NCI-H146 (cell line): ENCODE measurements around the gene CRK.

Experiments used
- DNase-seq: peaks from one replicate; lab custom pipeline; 2025; lab: John Stamatoyannopoulos, UW

Gene CRK

GRCh38 chr17:1455797-1456599, at the start of gene CRK:
Gene CRK, minus strand, starts transcription at chr17:1456232. Its CDS starts 115 bp downstream, at chr17:1456117.
- peak; percentile 94 for DNase-seq

- DNase-seq: no peak
Observed at GRCh38 chr17:1505586-1505985, 49.6 kb upstream of the CRK start.

- no peak for DNase-seq
Observed at GRCh38 chr17:1504866-1505265, 48.8 kb upstream of the CRK start.

DNA sequence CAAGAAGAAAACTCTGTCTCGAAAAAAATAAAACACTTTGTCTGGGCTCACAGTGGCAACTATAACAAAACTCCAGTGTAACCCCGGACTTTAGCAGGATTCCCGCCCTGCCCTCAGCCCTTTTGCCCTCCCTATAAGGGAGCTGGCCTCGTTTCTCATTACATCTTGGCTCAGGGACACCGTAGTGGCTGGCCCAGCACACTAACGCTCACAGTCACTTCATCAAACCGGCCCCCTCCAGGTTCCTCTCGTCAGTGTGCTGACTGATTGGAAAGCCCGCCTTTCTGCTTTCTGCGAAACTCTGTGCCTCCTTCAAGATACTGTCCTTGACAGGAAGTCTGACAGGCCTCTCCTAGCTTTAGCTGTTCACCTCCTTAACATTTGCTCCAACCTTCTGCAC, 47.7 kb upstream of the CRK start:
- DNase-seq: no peak

DNA sequence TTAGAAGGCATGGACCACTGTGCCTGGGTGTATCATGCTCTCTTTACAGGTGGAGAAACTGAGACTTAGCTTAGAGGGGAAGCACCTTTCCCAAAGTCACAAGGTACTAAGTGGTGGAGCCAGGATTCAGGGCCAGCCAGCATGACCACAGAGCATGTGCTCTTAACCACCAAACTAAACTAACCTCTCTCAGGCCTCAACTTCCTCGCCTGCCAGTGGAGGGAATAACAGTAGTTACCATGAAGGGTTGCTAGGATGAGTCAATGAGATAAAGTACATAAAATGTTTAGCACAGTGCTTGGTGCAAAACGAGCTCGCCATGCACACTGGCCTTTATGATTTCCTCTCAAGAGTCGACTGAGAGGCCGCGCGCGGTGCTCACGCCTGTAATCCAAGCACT, 42.8 kb upstream of the CRK start:
- DNase-seq: no peak

GRCh38 chr17:1498233-1498632, 42.2 kb upstream of the CRK start:
- no peak for DNase-seq

DNA sequence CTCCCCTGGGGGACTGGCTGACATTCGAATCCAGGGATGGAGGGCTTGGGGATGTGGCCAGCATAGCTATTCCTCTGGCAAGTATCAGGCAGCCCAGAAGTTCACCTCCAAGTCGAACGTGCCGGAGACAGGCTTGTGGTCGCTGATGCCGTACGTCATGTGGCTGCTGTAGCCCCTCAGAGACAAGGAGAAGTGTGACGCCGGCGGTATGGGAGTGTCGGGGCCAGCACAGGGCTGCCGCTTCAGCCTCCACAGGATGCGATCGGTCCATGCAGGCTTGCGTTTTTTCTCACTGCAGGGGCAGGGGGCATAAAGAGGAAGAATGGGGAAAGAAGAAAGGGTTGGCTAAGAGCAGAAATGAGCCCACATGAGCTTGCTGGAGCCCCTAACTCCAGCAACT, 41.8 kb upstream of the CRK start:
- DNase-seq: no peak

GRCh38 chr17:1496869-1497268, 40.8 kb upstream of the CRK start:
- DNase-seq: no peak

- DNase-seq: no peak
Observed at GRCh38 chr17:1495265-1495989, 39.4 kb upstream of the CRK start.

DNA sequence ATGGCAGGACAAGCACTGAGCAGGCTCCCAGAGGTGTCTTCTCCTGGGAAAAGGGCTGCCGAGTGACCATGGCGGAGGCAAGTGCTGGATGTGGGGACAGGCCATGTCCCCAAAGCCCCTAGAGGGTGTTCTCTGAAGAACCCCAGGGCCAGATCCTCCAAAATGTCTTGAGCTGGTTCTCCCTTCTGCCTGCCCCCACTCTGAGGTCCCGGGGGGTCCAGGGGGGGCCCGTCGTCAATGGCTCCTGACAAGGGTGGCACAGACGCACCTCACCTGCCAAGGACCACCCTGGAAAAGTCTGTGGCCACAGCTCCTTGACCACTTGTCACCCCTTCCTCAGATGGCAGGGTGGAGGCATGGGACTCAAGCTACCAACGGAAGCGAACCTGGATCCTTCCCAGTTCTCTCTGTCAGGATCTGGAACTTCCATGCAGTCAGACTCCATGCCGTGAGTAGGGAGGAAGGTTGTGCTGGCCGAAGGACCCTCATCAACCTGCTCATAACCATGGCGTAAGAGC, 38.8 kb upstream of the CRK start:
- no peak for DNase-seq

DNA sequence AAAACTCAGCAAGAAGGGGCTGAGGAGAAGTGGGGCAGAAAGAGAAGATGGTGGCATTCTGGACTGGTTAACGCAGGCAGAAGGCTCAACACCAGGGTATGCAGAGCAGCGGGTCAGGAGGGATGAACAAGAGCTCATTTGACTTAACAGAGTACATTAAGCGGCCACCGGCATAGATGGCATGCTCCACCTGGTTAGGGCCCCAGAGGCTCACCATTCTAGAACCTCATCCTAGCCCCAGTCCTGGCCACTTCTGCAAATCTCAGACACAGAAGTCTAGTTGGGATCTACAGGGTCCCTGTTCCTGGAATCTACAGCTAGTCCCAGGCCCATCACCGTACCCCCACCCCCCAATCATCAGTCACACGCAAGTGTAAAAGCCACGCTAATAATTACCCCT, 38.2 kb upstream of the CRK start:
- DNase-seq: no peak

DNA sequence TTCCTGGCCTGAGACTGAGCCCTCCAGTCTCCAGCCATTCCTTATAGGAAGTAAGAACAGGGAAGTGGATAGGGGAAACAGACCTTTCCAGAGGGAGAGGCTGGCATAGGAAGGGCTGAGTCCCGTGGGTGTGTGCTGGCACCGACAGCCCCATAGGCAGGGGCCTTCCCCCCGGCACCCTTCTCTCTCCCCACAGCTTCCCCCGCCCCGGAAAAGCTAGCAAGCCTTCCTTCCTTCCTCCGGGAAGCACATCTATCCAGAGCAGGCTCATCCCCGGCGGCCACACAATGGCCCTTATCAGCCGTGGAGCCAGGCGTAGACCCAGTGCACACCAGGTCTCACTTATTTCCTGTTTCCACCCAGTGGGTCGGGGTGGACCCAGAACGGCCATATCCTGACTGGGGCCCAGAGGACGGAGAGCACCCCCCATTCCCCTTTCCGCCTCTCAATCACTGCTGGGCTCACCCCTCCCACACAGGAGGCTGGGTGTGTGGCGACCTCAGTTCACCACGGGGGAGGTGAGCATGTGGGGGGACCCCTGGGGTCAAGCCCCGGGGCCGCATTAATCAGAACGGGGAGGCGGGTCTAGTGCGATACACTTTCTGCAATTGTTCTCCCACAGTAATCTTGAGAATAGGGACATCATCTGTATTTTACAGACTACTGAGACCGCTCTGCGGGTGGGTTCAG, 37.4 kb upstream of the CRK start:
- no peak for DNase-seq

- no peak for DNase-seq
Observed at GRCh38 chr17:1492249-1493206, 36.5 kb upstream of the CRK start, which contains the start of gene MYO1C. Gene MYO1C, minus strand, starts transcription at chr17:1492686. Its CDS starts 199 bp downstream, at chr17:1492487.

GRCh38 chr17:1491443-1492248, 35.6 kb upstream of the CRK start:
- peak; percentile 44 for DNase-seq

DNA sequence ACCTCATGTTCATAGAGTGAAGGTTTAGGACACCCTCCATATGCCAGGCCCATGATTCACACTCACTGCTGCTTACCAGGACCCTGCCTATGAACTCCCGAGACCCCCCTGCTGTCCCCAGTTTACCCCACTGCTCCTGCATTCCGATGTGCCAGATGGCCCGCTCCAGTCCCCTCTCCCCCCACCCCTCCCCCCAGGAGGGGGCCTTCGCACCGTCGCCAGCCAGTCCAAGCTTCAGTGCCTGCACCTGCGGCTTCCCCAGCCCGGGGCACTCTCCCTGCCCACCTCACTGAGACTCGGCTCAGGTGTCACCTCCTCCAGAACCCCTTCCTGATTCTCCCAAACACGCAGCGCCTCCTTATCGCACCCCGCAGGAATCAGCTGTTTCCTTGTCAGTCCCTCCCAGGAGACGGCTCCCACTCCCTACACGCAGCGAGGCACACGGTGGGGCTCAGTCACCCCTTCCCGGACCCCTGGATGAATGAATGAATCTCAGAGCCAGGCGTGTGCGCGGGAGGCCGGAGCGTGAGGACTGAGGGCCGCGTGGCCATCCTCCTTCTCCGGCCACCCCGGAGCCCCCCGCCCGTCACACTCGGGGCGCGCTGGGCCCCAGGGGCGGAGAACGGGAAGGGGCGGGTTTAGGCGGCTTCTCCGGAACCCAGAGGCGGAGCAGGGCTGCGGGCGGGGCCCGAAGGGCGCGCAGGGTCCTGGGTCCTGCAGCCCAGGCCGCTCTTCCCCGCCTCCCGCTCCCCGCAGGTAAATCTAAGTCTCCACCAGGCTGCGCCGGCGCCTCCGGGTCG, 34.8 kb upstream of the CRK start:
- DNase-seq: peak; percentile 62

- no peak for DNase-seq
Observed at GRCh38 chr17:1488826-1489270, 32.8 kb upstream of the CRK start.

GRCh38 chr17:1487939-1488825, 32.1 kb upstream of the CRK start:
- DNase-seq: peak; percentile 67
